RPMI8226 (cell line): ENCODE results near the gene OS9.
"Not testable (repeated sequence)": the region's sequence is repeated elsewhere in the genome, so short reads cannot be mapped to it uniquely, and the experiment has no call there.

ENCODE experiments used
- DNase-seq: peaks from one replicate; pipeline ENCODE4 v3.0.0-alpha.2; 2015

OS9 gene

GRCh38 chr12:57695770-57696432 is 2.0 kb downstream of the OS9 start:
- no peak for DNase-seq

GRCh38 chr12:57697076-57697475 is 3.1 kb downstream of the OS9 start:
- DNase-seq, result no peak

DNA sequence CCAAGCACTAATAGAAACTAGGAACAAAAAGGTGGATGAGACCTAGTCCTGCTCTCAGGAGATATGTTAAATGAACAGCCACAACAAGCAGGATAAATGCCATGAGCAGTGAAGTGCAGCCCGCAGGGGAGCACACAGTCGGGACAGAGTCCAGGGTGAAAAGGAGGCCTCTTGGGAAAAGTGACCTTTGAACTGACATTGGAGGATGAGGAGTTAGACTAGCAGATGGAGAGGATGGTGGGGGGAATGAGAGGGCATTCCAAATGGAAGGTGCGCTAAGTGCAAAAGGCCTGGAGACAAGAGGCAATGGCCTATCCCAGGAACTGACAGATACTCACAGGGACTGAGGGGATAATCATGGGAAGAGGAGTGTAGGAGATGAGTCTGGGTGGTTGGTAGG is 4.5 kb downstream of the OS9 start:
- no peak for DNase-seq

DNA sequence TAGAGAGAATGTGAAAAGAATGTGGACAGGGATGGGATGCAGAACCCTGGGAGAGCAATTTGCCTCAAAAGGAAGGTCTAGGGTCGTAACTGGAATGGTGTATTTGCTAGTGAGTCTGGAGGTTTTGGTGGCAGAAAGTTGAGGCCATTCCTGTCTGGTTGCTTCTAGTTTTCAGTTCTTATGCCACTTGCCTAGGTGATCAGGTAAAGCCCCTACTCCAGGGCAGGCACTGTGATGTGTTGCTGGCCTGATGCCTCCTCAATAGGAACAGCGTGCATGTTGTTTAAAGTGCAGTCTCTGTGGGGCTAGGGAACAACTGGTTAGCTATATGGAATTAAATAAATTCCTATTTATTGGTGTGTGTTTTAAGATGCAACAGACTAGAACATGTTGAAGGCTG is 6.4 kb downstream of the OS9 start:
- no peak for DNase-seq

DNA sequence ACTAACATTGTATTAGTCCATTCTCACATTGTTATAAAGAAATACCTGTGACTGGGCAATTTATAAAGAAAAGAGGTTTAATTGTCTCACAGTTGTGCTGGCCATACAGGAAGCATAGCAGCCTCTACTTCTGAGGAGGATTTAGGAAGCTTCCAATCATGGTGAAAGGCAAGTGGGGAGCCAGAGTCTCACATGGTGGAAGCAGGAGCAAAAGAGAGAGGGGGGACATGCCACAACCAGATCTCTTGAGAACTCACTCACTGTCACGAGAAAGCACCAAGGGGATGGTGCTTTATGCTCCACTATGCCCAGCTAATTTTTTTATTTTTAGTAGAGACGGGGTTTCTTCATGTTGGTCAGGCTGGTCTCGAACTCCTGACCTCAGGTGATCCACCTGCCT is 13.3 kb downstream of the OS9 start:
- no peak for DNase-seq

DNA sequence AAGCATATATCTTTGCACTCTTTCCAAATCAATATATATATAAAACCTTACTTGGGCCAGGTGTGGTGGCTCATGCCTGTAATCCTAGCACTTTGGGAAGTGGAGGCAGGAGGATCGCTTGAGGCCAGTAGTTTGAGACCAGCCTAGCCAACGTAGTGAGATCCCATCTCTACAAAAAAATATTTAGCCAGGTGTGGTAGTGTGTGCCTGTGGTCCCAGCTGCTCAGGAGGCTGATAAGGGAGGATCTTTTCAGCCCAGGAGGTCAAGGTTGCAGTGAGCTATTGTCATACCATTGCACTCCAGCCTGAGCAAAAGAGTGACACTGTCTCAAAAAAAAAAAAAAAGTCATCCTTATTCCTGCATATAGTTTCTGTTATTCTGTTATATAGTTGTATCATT is 14.4 kb downstream of the OS9 start:
- DNase-seq, result no peak

- DNase-seq, result no peak
Observed at GRCh38 chr12:57712701-57713100, 18.8 kb downstream of the OS9 start.

DNA sequence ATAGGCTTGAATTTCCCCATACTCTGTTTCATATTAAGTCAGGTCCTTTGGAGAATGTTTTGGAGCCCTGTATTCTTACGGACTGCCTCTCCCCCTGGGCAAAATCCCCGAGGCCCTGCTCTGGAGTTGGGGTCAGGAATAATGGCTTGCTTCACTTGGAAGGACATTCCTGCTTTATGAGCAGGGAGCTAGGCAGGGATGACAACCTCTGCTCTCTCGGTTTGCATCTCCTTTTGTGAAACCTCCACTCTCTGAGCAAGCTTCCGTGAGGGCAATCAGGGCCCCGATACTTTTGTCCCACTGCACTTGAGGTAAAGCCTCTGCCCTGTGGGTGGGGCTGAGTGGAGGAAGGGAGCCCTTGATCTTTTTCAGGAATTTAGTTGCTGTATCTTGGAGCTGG is 19.3 kb downstream of the OS9 start:
- DNase-seq, result no peak

DNA sequence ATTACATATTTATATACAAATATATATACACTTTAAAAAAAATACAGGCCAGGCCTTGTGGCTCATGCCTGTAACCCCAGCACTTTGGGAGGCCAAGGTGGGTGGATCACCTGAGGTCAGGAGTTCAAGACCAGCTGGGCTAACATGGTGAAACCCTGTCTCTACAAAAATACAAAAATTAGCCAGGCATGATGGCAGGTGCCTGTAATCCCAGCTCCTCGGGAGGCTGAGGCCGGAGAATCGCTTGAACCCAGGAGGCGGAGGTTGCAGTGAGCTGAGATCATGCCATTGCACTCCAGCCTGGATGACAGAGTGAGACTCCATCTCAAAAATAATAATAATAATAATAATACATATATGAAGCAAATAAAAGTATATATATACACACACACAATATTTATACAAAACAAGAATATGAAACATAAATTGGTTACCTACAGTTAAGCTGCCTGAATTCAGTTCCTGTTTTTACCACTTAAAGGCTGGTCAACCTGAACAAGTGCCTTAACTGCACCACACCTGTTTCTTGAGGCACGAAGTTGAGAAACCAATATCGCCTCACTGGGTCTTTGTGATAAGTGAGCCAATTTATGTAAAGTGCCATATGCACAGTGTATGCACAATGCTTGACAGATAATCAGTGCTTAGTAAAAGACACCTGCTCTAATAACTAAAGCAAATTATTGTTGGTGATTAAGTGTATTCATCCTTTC is 21.3 kb downstream of the OS9 start:
- not testable (repeated sequence) for DNase-seq

DNA sequence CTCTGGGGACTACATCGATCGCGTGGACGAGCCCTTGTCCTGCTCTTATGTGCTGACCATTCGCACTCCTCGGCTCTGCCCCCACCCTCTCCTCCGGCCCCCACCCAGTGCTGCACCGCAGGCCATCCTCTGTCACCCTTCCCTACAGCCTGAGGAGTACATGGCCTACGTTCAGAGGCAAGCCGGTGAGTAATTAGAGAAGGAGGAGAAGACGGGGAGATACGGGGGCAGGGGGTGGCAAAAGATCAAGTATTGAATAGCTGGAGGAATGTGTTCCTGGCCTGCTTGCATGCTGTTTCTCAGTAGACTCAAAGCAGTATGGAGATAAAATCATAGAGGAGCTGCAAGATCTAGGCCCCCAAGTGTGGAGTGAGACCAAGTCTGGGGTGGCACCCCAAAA is 21.9 kb downstream of the OS9 start:
- DNase-seq, result no peak

DNA sequence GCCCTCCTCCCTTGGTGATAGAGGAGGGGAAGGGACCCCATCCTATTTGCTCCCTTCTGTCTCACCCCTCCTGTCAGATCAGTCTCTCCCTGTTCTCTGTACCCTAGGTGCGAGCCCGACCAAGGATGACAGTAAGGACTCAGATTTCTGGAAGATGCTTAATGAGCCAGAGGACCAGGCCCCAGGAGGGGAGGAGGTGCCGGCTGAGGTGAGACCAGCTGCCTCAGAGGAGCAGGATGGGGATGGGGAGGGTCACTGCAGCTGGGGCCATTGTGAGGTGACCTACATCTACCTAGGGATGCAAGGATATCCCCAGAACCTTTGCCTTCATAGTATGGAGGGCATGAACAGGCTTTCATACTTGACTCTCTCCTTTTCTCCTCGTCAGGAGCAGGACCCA is 22.4 kb downstream of the OS9 start:
- DNase-seq, result no peak

GRCh38 chr12:57717131-57717530 is 23.2 kb downstream of the OS9 start:
- DNase-seq, result no peak

DNA sequence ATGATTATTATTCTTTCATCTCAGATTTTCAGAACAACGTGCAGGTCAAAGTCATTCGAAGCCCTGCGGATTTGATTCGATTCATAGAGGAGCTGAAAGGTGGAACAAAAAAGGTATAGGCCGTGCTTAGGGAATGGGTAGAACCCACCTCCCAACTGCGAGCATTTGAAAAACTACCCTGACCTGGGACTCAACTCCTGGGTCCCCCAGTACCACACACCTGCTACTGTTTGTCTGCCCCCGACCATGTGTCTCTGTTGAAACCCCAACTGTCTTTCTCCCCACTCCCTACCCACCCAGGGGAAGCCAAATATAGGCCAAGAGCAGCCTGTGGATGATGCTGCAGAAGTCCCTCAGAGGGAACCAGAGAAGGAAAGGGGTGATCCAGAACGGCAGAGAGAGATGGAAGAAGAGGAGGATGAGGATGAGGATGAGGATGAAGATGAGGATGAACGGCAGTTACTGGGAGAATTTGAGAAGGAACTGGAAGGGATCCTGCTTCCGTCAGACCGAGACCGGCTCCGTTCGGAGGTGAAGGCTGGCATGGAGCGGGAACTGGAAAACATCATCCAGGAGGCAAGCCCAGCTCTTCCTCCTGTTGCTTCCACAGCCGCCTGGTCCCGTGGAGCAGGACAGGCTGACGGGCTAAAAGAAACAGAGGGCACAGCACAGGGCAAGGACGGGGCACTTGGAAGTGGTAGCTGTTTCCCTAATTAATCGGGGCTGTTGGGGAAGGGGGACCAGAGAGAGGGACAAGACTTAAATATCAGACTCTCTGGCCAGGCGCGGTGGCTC is 24.1 kb downstream of the OS9 start:
- no peak for DNase-seq

DNA sequence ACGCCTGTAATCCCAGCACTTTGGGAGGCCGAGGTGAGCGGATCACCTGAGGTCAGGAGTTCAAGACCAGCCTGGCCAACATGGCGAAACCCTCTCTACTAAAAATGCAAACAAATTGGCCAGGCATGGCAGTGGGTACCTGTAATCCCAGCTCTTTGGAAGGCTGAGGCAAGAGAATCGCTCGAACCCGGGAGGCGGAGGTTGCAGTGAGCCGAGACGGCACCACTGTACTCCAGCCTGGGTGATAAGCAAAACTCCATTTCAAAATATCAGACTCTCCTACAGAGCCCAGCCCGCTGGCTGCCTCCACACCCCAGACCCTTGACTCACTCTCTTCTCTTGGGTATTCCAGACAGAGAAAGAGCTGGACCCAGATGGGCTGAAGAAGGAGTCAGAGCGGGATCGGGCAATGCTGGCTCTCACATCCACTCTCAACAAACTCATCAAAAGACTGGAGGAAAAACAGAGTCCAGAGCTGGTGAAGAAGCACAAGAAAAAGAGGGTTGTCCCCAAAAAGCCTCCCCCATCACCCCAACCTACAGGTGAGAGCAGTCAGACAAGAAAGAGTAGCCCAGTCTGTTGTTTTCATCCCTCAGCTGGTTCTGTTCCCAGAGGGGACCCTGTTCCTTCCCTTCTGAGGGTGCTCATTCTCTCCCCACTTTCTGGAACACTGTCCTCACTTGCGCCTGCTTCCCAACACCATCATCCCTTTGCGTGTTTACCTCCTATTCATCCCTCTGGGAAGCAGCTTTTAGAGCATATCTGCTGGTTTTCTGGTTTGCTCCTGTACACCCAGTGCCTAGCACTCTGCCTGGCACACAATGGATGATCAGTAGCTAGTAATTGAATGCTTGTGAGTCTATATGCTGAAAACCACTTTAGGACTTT is 25.0 kb downstream of the OS9 start:
- no peak for DNase-seq

DNA sequence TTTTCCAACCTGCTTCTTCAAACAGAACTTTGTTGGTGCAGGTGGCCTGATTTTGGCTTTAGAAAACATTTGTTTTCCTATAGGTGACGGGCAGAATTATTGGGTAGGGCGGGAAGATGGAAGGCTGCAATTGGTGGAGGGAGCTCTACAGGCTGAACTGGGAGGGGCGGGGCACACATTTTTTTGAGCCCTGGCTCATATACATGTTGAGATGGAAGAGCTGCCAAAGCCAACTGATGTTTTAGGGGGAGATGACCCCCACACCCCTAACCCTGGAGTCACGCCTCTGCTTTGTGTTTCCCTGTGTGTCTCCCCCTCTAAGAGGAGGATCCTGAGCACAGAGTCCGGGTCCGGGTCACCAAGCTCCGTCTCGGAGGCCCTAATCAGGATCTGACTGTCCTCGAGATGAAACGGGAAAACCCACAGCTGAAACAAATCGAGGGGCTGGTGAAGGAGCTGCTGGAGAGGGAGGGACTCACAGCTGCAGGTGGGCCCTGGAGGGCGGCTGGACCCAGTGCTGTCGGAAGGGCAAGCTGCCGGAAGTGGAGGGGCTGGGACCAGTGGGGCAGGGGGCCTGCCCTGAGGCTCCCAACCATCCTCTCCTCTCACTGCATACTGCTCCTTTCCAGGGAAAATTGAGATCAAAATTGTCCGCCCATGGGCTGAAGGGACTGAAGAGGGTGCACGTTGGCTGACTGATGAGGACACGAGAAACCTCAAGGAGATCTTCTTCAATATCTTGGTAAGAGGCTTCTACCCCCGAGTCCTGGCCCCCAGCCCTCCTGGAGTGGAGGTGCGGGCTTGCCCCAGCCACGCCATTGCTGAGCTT is 26.1 kb downstream of the OS9 start:
- no peak for DNase-seq

- no peak for DNase-seq
Observed at GRCh38 chr12:57720606-57721595, 27.0 kb downstream of the OS9 start.

GRCh38 chr12:57721846-57722608 is 28.1 kb downstream of the OS9 start:
- DNase-seq, result not testable (repeated sequence)

GRCh38 chr12:57722716-57723629 is 29.0 kb downstream of the OS9 start:
- DNase-seq, result no peak

DNA sequence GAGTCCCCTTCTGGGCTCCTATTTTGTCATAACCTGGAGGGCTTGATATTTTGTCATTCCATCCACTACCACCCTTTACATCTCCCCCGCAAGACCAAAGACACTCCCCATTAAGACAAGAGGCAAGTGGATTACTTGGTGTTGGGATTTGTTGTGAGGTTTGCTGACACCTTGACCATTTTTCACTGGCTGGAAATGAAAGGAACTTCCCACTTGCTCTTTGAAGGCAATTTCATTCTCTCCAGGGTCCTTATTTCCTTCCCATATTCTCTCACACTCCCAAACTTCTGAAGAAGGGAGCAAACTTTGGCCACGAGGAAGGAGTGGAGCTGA is 29.7 kb downstream of the OS9 start:
- no peak for DNase-seq
